GM12874 (cell line): Measurements from ENCODE around the gene IQCE.

Source experiments
- TF ChIP-seq, protein P1 (sequence below): IDR thresholded peaks from 2 replicates; pipeline ENCODE4 v1.5.1; 2011; ENCODE audit warnings: low read depth, mild to moderate bottlenecking, control low read depth, low read length, moderate library complexity; ENCODE audit not compliant: insufficient read depth

IQCE gene

DNA sequence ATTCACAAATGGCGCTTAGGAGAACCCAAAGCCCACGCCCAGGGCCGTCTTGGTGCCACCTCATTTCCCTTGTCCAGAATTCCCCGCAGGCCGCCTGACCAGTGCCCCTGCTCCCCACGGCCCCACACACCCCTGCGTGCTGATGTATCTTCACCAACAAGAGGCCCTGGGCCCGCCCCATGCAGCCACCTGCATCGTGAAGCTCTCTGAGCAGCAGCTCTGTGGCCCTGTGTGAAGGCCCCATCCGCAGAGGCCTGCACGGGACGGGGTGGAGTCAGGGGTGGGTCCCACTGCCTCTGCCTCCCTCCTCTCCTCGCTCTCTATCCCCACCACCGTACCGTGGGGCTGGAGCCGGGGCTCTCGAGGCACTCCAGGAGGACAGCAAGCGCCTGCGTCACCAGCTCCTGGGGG, 18.1 kb upstream of the IQCE start:
- TF ChIP-seq, protein P1, sequence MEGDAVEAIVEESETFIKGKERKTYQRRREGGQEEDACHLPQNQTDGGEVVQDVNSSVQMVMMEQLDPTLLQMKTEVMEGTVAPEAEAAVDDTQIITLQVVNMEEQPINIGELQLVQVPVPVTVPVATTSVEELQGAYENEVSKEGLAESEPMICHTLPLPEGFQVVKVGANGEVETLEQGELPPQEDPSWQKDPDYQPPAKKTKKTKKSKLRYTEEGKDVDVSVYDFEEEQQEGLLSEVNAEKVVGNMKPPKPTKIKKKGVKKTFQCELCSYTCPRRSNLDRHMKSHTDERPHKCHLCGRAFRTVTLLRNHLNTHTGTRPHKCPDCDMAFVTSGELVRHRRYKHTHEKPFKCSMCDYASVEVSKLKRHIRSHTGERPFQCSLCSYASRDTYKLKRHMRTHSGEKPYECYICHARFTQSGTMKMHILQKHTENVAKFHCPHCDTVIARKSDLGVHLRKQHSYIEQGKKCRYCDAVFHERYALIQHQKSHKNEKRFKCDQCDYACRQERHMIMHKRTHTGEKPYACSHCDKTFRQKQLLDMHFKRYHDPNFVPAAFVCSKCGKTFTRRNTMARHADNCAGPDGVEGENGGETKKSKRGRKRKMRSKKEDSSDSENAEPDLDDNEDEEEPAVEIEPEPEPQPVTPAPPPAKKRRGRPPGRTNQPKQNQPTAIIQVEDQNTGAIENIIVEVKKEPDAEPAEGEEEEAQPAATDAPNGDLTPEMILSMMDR = no peak

DNA sequence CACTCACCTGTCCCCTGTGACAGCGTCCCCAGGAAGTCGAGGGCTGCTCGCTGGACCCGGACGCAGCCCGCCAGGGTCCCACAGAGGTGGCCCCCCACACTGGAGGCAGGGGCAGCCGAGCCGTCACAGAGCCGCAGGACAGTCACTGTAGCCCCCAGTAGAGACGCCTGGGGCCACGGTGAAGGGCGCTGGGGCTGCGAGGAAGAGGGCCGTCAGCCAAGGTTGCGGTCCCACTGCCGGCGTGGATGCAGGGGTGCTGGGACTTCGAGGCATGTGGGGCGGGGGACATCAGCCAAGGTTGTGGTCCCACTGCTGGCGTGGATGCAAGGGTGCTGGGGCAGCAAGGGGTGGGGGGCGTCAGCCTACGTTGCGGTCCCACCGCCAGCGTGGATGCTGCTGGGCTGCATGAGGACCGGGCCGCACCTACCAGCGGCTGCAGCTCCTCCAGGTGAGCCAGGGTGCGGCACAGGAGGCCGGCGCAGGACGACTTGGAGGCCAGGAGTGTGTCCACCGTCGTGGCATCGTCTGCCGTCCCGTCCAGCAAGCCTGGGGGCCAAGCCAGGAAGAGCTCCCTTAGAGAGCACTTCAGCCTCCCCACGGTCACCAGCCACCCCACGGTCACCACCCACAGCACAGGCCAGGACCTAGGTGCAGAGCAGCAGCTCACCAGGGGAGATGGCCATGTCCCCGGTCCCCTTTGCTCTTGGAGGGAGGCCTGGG, 17.3 kb upstream of the IQCE start:
- TF ChIP-seq, protein P1 = no peak

DNA sequence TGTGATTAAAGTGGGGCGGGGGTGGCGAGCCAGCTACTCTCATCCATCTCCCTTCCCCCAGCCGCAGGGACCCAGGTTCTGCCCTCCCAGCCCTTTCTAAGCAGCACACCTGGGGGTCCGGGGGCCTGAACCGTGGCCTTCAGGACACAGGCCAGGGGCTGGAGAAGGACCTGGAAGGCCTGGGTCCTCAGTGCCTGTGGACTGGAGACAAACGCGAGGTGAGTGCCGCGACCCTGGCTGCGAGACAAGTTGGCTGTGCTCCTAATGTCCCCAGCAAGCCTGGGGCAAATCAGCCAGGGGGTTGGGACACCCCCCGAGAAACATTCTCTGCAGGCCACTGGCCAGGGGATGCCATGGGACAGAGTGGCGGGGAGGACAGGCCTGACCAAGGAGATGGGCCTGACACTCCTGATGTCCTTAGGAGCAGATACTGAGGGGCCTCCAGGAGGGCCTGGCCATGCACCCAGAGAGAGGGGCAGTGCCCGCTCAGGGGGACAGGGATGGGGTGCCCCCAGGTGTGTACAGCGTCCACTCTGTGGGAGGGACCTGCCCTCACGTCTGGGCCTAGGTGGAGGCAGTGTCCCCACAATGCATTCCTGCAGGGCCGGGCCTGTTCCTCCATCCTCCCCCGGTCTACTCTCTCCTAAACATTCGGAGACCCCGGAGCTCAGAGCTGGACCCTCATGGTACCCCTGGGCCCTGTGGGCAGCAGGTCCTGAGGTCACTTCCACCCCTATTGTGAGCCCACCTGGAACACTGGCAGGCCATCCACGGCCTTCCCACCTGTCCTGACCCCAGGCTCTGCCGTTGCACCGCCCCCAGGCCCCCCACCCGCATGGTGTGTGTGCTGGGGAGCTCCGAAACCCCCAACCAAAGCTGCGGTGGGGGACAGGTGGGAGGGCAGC, 16.5 kb upstream of the IQCE start:
- TF ChIP-seq, protein P1 = no peak

DNA sequence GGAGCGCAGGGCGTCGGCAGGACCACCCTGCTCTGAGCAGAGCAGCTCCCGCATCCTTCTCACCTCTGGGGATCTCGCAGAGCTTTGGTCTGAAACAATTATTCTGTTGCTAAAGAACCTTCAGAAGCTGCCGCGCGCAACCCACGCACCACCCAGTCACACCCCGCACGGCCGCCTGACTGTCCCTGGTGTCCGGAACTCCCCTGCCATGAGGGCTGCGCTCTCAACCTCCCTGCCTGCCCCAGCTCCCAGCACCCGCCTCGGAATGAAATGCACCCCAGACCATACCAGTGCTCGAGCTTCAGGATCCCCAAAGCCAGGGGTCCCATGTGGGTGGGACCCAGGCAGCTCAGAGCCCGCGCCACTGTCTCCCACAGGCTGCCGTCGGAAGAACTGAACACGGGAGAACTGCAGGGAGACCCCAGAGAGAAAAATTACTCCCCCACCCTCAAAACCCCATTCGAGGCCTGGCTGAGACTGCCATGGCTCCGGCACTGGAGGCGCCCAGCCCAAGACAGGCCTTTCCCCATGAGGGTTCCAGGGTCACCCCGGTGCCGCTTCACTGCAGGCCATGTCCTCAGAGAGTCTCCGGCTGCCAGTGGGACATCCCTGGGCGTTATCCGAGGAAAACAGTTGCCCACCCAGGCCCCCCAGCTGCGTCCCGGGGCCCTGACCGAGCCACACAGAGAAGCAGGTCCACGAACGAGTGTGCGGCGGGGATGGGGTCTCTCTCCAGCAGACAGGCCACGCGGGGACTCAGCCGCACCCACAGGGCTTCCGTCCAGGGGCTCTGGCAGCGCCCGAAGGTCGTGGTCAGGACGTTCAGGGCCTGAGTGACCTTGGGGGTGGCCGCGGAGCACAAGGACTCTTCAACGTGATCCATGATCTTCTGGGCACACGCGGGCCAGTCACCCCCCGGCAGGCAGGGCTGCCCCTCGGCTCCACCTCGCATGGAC, 15.6 kb upstream of the IQCE start:
- TF ChIP-seq, protein P1 = no peak

DNA sequence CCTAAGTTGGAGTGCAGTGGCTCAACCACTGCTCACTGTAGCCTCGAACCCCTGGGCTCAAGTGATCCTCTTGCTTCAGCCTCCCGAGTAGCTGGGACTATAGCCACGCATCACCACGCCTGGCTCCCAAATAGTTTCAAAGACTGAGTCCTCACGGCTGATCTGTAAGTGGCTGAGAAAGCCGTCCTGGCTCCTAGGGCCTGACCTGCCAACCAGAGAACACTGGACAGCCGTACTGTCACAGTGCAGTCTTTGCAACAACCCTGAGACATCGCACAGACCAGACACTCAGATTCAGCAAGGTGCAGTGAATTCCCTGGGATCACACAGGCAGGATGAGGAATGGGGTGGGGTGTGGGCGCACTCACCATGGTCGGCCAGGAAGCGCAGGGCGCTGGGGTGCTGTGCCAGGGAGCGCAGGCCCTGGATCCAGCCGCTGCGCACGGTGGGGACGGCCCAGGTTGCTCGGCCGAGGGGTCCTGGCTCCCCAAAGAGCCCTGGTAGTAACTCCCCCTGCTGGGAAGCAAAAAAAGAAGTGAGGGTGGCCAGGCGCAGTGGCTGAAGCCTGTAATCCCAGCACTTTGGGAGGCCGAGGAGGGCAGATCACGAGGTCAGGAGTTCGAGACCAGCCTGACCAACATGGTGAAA, 14.1 kb upstream of the IQCE start:
- TF ChIP-seq, protein P1 = no peak

DNA sequence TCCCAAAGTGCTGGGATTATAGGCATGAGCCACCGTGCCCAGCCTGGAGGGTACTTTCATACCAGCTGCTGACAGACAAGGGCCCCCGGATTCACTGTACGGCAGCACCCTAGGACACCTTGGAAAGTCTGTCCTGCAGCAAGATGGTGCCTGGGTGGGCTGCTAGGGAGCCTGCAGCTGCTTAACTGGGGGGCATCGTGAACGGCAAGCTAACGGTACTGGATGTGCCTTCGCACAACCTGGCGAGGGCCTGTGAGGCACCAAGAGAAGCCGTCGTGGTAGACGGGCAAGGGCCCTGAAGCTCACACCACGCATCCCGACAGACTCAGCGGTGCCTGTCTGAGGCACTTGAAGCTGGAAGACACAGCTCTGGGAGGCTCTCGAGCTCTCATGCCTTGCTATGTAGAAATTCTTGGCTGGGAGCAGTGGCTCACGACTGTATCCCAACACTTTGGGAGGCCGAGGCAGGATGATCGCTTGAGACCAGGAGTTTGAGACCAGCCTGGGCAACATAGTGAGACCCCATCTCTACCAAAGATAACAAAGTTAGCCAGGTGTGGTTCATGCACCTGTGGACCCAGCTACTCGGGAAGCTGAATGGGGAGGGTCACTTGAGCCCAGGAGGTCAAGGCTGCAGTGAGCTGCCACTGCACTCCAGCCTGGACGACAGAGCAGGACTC, 12.9 kb upstream of the IQCE start:
- TF ChIP-seq, protein P1 = no peak
